Right cardiac atrium (tissue), 5 donors: ENCODE data around the gene MSANTD4. TPM values are rescaled to one million over a fixed set of nuclear protein-coding genes. Genes with fewer than 3 reads are reported as not detected.
A peak's percentile ranks its signal among the peaks of the same experiment; 100 is the strongest.

Source experiments
- ATAC-seq, 2 donors: fragments of 200-7000 bp; cut with Tn5 transposase; one replicate each; pipeline versions ENCODE4 v1.8.0 to v1.9.1; 2020; ENCODE audit warnings: moderate library complexity in 2 of 2, mild to moderate bottlenecking in 1 of 2
- DNase-seq, 3 donors: peaks; one replicate each; pipeline ENCODE4 v3.0.0-alpha.2; 2020
- H3K27ac ChIP-seq: one replicate; pipeline ENCODE4 v1.5.1; 2013; ENCODE audit warnings: mild to moderate bottlenecking, low read length, control low read depth, moderate library complexity
- H3K27me3 ChIP-seq: one replicate; pipeline ENCODE4 v1.6.1; 2013; ENCODE audit not compliant: control insufficient read depth, insufficient read depth
- H3K4me1 ChIP-seq: one replicate; pipeline ENCODE4 v1.6.1; 2013; ENCODE audit warnings: low read length; ENCODE audit not compliant: control insufficient read depth, insufficient read depth
- H3K4me3 ChIP-seq: one replicate; pipeline ENCODE4 v1.5.1; 2013; ENCODE audit warnings: low read length, control low read depth
- H3K9me3 ChIP-seq: one replicate; pipeline ENCODE4 v1.6.1; 2013; ENCODE audit warnings: low read length; ENCODE audit not compliant: control insufficient read depth
- WGBS: extraction: QIAGEN DNeasy Blood & Tissue Kit; methylation state at CpG from one replicate; pipeline ENCODE4 v1.1.7; 2013; 5-methylcytosine and 5-hydroxymethylcytosine counted together
- intact Hi-C, 4 donors: fragments of 100-400 bp; cut with DNase I; formaldehyde crosslinking; loops; one replicate each; pipeline versions ENCODE4 v1.11.0 to v1.14.0; 2022 to 2023
- polyA plus RNA-seq: library from polyadenylated mRNA; stranded (reverse); fragments of 200-250 nt; gene quantifications from one replicate; pipeline ENCODE4 v1.2.3, GENCODE V29; 2013
- total RNA-seq, 4 donors: library from RNA; stranded (reverse); fragmentation: NEBNext Ultra II Directional; extraction: Animal tissue kit (Norgen Biotek cat#: 25700); gene quantifications; one replicate each; pipeline ENCODE4 v1.2.1, GENCODE V29; 2021
- donor health status: healthy with polysubstance abuse.
- donor health status: DM: no; HTN: yes; CAD: no.
- donor health status: DM: no; HTN: no; CAD: no.
- donor health status: DM: no; HTN: yes; CAD: no; lungs with severe emphysema.
- donor health status: DM: yes; HTN: yes; CAD: no.

Gene MSANTD4
- total and polyA plus RNA-seq, 5 donors: 9.9 to 23.8 (median 18.6) TPM

- H3K9me3 ChIP-seq: no peaks in the 10 kb centered on the region
- H3K4me3 ChIP-seq: no peak overlapping the region
- intact Hi-C loops: no loop called here
- no peak for ATAC-seq
- no peaks in the 10 kb centered on the region for H3K4me1 ChIP-seq
- H3K27ac ChIP-seq: no peak overlapping the region
- no peaks in the 10 kb centered on the region for H3K27me3 ChIP-seq
- WGBS: 78% methylated on average over 3 of the region's 3 CpGs
- no peak for DNase-seq
These were observed 53.9 kb downstream of the MSANTD4 start for GRCh38 chr11:105968021-105968697.

- ATAC-seq (no peak), DNase-seq (peak in 1 of 3 donors; percentile 32)
These were observed 61.5 kb downstream of the MSANTD4 start for GRCh38 chr11:105960252-105961245.

More at GRCh38 chr11:105960252-105961245, 61.5 kb downstream of the MSANTD4 start:
- no peak overlapping the region for H3K27ac ChIP-seq
- intact Hi-C loops: no loop called here
- no peaks in the 10 kb centered on the region for H3K9me3 ChIP-seq
- WGBS: 84% methylated on average over 22 of the region's 22 CpGs
- no peaks in the 10 kb centered on the region for H3K27me3 ChIP-seq
- H3K4me1 ChIP-seq: no peaks in the 10 kb centered on the region
- no peak overlapping the region for H3K4me3 ChIP-seq

Other genes starting within 250 kb of the MSANTD4 start
- 10 to 100 TPM in 3 of 4 donors, 1 to 10 TPM in 1; 7.9 to 14.4 (median 12.9) TPM for gene KBTBD3, start 55.1 kb upstream of the MSANTD4 start, total RNA-seq
- 6.8 TPM for gene KBTBD3, start 55.1 kb upstream of the MSANTD4 start, polyA plus RNA-seq
- gene AASDHPPT, start 55.4 kb upstream of the MSANTD4 start, total RNA-seq: 10 to 100 TPM; 30.1 to 38.6 (median 34.1) TPM
- gene AASDHPPT, start 55.4 kb upstream of the MSANTD4 start, polyA plus RNA-seq: 26.0 TPM